K562 (cell line): Measurements from ENCODE around the gene MRFAP1. TPM values are rescaled to one million over a fixed set of nuclear protein-coding genes. Genes with fewer than 3 reads are reported as not detected.

Experiments
- BRCA1 ChIP-seq, 2 experiments: fragments of 450-650 bp in 1 of 2; sonication (generic) in 1 of 2; formaldehyde crosslinking in 1 of 2; IDR thresholded peaks; 2 replicates each; pipeline versions ENCODE4 v1.5.0 to v1.6.1; 2017 to 2020; ENCODE audit warnings: mild to moderate bottlenecking in 1 of 2, missing genetic modification reagents in 1 of 2
- BRD9 ChIP-seq: fragments of 450-650 bp; IDR thresholded peaks from 2 replicates; pipeline ENCODE4 v1.6.1; 2018; ENCODE audit warnings: low read depth; ENCODE audit not compliant: partially characterized antibody
- ELF4 ChIP-seq: fragments of 450-650 bp; formaldehyde crosslinking; IDR thresholded peaks from 2 replicates; pipeline ENCODE4 v1.4.0; 2022; ENCODE audit warnings: missing genetic modification characterization
- KLF10 ChIP-seq: fragments of 250-450 bp; sonication (Bioruptor Pico); IDR thresholded peaks from 2 replicates; pipeline ENCODE4 v1.6.1; 2021; ENCODE audit warnings: matching md5 sums
- RBM15 ChIP-seq: fragments of 200-400 bp; formaldehyde crosslinking; IDR thresholded peaks from 2 replicates; pipeline ENCODE4 v1.6.1; 2018; ENCODE audit warnings: mild to moderate bottlenecking, low read length, moderate library complexity; ENCODE audit not compliant: insufficient read depth
- SP2 ChIP-seq: IDR thresholded peaks from 2 replicates; pipeline ENCODE4 v1.6.1; 2011; ENCODE audit warnings: mild to moderate bottlenecking, low read depth, low read length, moderate library complexity; ENCODE audit not compliant: poor library complexity, severe bottlenecking; ENCODE audit errors: extremely low read depth
- SPI1 ChIP-seq: IDR thresholded peaks from 2 replicates; pipeline ENCODE4 v1.6.1; 2011; ENCODE audit warnings: low read depth, low read length, control low read depth, borderline replicate concordance
- ZC3H8 ChIP-seq: fragments of 450-650 bp; IDR thresholded peaks from 2 replicates; pipeline ENCODE4 v1.6.1; 2017
- ZNF316 ChIP-seq: fragments of 450-650 bp; IDR thresholded peaks from 2 replicates; pipeline ENCODE4 v1.6.1; 2016
- ZNF668 ChIP-seq: fragments of 250-450 bp; sonication (Bioruptor Pico); IDR thresholded peaks from 2 replicates; pipeline ENCODE4 v1.8.0; 2022; ENCODE audit warnings: mild to moderate bottlenecking, inconsistent platforms
- ZSCAN29 ChIP-seq: fragments of 450-650 bp; IDR thresholded peaks from 2 replicates; pipeline ENCODE4 v1.6.1; 2017
- polyA plus RNA-seq, 8 experiments: library from polyadenylated mRNA; depleted of rRNA in 4 of 8; stranded (reverse) in 5 of 8; unstranded in 3 of 8; fragments of >200 nt; fragmentation: Nextera tagmentation in 2 of 8; fragmentation: Illumina TruSeq in 1 of 8; extraction: Ambion mirVana in 2 of 8; extraction: Trizol in 1 of 8; gene quantifications; 2 replicates each; pipeline versions ENCODE4 v1.2.1 to v1.2.3, GENCODE V29; 2011 to 2014; ENCODE audit warnings: inconsistent platforms in 1 of 8, missing spikeins in 1 of 8
- total RNA-seq, 7 experiments: library from RNA; depleted of rRNA in 6 of 7; stranded (reverse); fragments of >200 nt in 6 of 7; fragmentation: Illumina TruSeq in 2 of 7; extraction: Trizol in 2 of 7; gene quantifications; 2 replicates each; pipeline versions ENCODE4 v1.2.1 to v1.2.3, GENCODE V29; 2011 to 2021; ENCODE audit warnings: low replicate concordance in 1 of 7
- TF ChIP-seq, protein P1 (sequence below): fragments of 450-650 bp; IDR thresholded peaks from 2 replicates; pipeline ENCODE4 v1.6.1; 2017; ENCODE audit warnings: mild to moderate bottlenecking, moderate library complexity
- TF ChIP-seq, protein P2 (sequence below): IDR thresholded peaks from 2 replicates; pipeline ENCODE4 v1.6.1; 2012; ENCODE audit warnings: low read depth, low read length, improper control_type of control experiment, borderline replicate concordance
- TF ChIP-seq, protein P3 (sequence below): fragments of 250-450 bp; sonication (Bioruptor Pico); IDR thresholded peaks from 2 replicates; pipeline ENCODE4 v1.5.0; 2021; ENCODE audit warnings: mild to moderate bottlenecking, borderline replicate concordance
- TF ChIP-seq, protein P4 (sequence below): sonication (generic); formaldehyde crosslinking; IDR thresholded peaks from 2 replicates; pipeline ENCODE4 v1.8.0; 2022; ENCODE audit warnings: mild to moderate bottlenecking, low read depth, missing genetic modification reagents
- TF ChIP-seq, protein P5 (sequence below): fragments of 450-650 bp; formaldehyde crosslinking; IDR thresholded peaks from 2 replicates; pipeline ENCODE4 v1.4.0; 2020; ENCODE audit warnings: mild to moderate bottlenecking, moderate library complexity
- TF ChIP-seq, protein P6 (sequence below): fragments of 450-650 bp; formaldehyde crosslinking; IDR thresholded peaks from 2 replicates; pipeline ENCODE4 v1.4.0; 2020; ENCODE audit warnings: mild to moderate bottlenecking

MRFAP1 gene
- total and polyA plus RNA-seq, 9 of the 15 experiments (the other 6 are each of a cell fraction or from before 2014, with no cell fraction given): 46.0 to 270 (median 151) TPM

DNA sequence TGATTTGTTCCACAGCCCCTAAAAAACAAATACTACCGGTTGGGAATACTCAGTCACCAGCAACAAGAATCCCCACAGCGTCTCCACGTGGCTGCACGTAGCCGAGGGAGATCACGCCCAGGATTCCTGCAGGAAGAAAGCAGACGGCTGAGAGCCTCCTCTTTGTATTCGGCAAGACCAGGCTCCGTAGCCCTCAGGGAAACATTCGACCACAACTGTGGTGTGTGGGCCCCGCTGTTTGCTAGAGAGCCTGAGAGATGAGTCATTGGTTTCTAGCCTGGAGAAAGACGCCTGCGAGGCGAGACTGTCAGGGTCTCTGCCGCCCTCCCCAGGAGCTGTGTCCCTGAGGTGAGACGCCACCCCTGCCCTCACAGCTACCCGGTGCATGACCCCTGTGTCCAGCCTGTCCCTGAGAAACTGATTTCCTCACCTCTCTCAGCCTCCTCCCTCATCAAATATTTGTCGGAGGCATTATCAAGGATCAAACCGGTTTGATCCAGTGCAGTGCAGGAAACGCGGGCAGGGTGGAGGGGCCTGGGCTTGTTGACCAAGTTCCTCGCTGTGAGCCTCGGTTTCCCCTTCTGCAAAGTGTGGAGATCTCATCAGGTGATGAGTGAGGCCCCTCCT lies 48.5 kb downstream of the MRFAP1 start (continued):
- TF ChIP-seq, protein P1, sequence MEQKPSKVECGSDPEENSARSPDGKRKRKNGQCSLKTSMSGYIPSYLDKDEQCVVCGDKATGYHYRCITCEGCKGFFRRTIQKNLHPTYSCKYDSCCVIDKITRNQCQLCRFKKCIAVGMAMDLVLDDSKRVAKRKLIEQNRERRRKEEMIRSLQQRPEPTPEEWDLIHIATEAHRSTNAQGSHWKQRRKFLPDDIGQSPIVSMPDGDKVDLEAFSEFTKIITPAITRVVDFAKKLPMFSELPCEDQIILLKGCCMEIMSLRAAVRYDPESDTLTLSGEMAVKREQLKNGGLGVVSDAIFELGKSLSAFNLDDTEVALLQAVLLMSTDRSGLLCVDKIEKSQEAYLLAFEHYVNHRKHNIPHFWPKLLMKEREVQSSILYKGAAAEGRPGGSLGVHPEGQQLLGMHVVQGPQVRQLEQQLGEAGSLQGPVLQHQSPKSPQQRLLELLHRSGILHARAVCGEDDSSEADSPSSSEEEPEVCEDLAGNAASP: no peak
- TF ChIP-seq ZSCAN29 (no peak), RBM15 (no peak), ZC3H8 (no peak), ZNF668 (CRISPR knock-in tag) (0 out of 2 replicates have a peak, but pooled peaks have one; percentile 39), ELF4 (CRISPR knock-in tag) (0 out of 2 replicates have a peak, but pooled peaks have one; percentile 15), SPI1 (no peak), ZNF316 (no peak; the same call in 1 of the 2 replicates), BRCA1 (IDR thresholded peaks at IDR 0.05) (no peak), BRCA1 (CRISPR knock-in tag; IDR thresholded peaks at IDR 0.05) (no peak), SP2 (no peak), KLF10 (no peak), BRD9 (no peak)
- TF ChIP-seq, protein P2, sequence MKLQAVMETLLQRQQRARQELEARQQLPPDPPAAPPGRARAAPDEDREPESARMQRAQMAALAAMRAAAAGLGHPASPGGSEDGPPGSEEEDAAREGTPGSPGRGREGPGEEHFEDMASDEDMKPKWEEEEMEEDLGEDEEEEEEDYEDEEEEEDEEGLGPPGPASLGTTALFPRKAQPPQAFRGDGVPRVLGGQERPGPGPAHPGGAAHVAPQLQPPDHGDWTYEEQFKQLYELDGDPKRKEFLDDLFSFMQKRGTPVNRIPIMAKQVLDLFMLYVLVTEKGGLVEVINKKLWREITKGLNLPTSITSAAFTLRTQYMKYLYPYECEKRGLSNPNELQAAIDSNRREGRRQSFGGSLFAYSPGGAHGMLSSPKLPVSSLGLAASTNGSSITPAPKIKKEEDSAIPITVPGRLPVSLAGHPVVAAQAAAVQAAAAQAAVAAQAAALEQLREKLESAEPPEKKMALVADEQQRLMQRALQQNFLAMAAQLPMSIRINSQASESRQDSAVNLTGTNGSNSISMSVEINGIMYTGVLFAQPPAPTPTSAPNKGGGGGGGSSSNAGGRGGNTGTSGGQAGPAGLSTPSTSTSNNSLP: no peak
- TF ChIP-seq, protein P3, sequence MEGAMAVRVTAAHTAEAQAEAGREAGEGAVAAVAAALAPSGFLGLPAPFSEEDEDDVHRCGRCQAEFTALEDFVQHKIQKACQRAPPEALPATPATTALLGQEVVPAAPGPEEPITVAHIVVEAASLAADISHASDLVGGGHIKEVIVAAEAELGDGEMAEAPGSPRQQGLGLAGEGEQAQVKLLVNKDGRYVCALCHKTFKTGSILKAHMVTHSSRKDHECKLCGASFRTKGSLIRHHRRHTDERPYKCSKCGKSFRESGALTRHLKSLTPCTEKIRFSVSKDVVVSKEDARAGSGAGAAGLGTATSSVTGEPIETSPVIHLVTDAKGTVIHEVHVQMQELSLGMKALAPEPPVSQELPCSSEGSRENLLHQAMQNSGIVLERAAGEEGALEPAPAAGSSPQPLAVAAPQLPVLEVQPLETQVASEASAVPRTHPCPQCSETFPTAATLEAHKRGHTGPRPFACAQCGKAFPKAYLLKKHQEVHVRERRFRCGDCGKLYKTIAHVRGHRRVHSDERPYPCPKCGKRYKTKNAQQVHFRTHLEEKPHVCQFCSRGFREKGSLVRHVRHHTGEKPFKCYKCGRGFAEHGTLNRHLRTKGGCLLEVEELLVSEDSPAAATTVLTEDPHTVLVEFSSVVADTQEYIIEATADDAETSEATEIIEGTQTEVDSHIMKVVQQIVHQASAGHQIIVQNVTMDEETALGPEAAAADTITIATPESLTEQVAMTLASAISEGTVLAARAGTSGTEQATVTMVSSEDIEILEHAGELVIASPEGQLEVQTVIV (CRISPR knock-in tag): no peak
- TF ChIP-seq, protein P4, sequence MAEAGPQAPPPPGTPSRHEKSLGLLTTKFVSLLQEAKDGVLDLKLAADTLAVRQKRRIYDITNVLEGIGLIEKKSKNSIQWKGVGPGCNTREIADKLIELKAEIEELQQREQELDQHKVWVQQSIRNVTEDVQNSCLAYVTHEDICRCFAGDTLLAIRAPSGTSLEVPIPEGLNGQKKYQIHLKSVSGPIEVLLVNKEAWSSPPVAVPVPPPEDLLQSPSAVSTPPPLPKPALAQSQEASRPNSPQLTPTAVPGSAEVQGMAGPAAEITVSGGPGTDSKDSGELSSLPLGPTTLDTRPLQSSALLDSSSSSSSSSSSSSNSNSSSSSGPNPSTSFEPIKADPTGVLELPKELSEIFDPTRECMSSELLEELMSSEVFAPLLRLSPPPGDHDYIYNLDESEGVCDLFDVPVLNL (CRISPR knock-in tag): no peak
- TF ChIP-seq, protein P5, sequence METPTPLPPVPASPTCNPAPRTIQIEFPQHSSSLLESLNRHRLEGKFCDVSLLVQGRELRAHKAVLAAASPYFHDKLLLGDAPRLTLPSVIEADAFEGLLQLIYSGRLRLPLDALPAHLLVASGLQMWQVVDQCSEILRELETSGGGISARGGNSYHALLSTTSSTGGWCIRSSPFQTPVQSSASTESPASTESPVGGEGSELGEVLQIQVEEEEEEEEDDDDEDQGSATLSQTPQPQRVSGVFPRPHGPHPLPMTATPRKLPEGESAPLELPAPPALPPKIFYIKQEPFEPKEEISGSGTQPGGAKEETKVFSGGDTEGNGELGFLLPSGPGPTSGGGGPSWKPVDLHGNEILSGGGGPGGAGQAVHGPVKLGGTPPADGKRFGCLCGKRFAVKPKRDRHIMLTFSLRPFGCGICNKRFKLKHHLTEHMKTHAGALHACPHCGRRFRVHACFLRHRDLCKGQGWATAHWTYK: 0 out of 2 replicates have a peak, but pooled peaks have one; percentile 22
- TF ChIP-seq, protein P6, sequence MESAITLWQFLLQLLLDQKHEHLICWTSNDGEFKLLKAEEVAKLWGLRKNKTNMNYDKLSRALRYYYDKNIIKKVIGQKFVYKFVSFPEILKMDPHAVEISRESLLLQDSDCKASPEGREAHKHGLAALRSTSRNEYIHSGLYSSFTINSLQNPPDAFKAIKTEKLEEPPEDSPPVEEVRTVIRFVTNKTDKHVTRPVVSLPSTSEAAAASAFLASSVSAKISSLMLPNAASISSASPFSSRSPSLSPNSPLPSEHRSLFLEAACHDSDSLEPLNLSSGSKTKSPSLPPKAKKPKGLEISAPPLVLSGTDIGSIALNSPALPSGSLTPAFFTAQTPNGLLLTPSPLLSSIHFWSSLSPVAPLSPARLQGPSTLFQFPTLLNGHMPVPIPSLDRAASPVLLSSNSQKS (CRISPR knock-in tag): no peak
